IPS DF 6.9 (cell line): ENCODE measurements around the gene NAA40.
A peak's percentile ranks its signal among the peaks of the same experiment; 100 is the strongest.

Experiments used
- DNase-seq: peaks from one replicate; pipeline ENCODE4 v3.0.0-alpha.2; 2013; ENCODE audit warnings: low read depth, low spot score
- H3K27ac ChIP-seq: one replicate; pipeline ENCODE4 v1.5.1; 2013; ENCODE audit warnings: low read length, control low read depth
- H3K27me3 ChIP-seq: 2 replicates; pipeline ENCODE4 v1.6.1; 2013; ENCODE audit warnings: mild to moderate bottlenecking, low read length; ENCODE audit not compliant: control insufficient read depth, insufficient read depth
- H3K36me3 ChIP-seq: 2 replicates; pipeline ENCODE4 v1.6.1; 2013; ENCODE audit warnings: low read length; ENCODE audit not compliant: control insufficient read depth, insufficient read depth
- H3K4me1 ChIP-seq: 2 replicates; pipeline ENCODE4 v1.6.1; 2013; ENCODE audit warnings: low read length; ENCODE audit not compliant: control insufficient read depth, insufficient read depth
- H3K4me3 ChIP-seq: 2 replicates; pipeline ENCODE4 v1.5.1; 2013; ENCODE audit warnings: mild to moderate bottlenecking, low read length
- H3K9me3 ChIP-seq: 2 replicates; pipeline ENCODE4 v1.6.1; 2013; ENCODE audit warnings: low read length, inconsistent platforms; ENCODE audit not compliant: control insufficient read depth, insufficient read depth
- whole genome bisulfite sequencing: extraction: QIAGEN DNeasy Blood & Tissue Kit; methylation state at CpG from one replicate; pipeline ENCODE4 v1.1.7; 2013; ENCODE audit warnings: mixed read lengths, missing lambda C conversion rate; ENCODE audit not compliant: insufficient read length, insufficient coverage; 5-methylcytosine and 5-hydroxymethylcytosine counted together

Gene NAA40

GRCh38 chr11:63912678-63913077 lies 26.1 kb upstream of the NAA40 start:
- Histone ChIP-seq H3K4me1 (peaks cover 20% of the 10 kb centered on the region), H3K36me3 (peaks cover 8% of the 10 kb centered on the region), H3K9me3 (no peaks in the 10 kb centered on the region), H3K4me3 (no peak overlapping the region), H3K27ac (no peak overlapping the region), H3K27me3 (no peaks in the 10 kb centered on the region)
- WGBS, result no CpG with 5 or more reads among the region's 7 CpGs
- DNase-seq, result no peak

- H3K4me1 ChIP-seq, result peaks cover 11% of the 10 kb centered on the region
- peaks cover 8% of the 10 kb centered on the region for H3K36me3 ChIP-seq
- DNase-seq, result no peak
- no peaks in the 10 kb centered on the region for H3K9me3 ChIP-seq
- H3K27me3 ChIP-seq, result no peaks in the 10 kb centered on the region
- WGBS, result no CpG with 5 or more reads among the region's 34 CpGs
- no peak overlapping the region for H3K27ac ChIP-seq
- no peak overlapping the region for H3K4me3 ChIP-seq
Observed at GRCh38 chr11:63913866-63914830, 24.7 kb upstream of the NAA40 start.

GRCh38 chr11:63914896-63915691 lies 23.7 kb upstream of the NAA40 start:
- no peaks in the 10 kb centered on the region for H3K27me3 ChIP-seq
- peak overlapping the region; percentile 65; the same call in 1 of the 2 replicates for H3K4me3 ChIP-seq
- no peak for DNase-seq
- no CpG with 5 or more reads among the region's 20 CpGs for WGBS
- peaks cover 8% of the 10 kb centered on the region for H3K36me3 ChIP-seq
- H3K4me1 ChIP-seq, result peaks cover 13% of the 10 kb centered on the region
- no peak overlapping the region for H3K27ac ChIP-seq
- H3K9me3 ChIP-seq, result no peaks in the 10 kb centered on the region

GRCh38 chr11:63915961-63916836 lies 22.6 kb upstream of the NAA40 start:
- Histone ChIP-seq H3K4me1 (peaks cover 13% of the 10 kb centered on the region), H3K27me3 (no peaks in the 10 kb centered on the region), H3K4me3 (peak overlapping the region; percentile 65), H3K9me3 (no peaks in the 10 kb centered on the region), H3K27ac (no peak overlapping the region), H3K36me3 (peaks cover 8% of the 10 kb centered on the region)
- no peak for DNase-seq
- WGBS, result no CpG with 5 or more reads among the region's 56 CpGs

- H3K9me3 ChIP-seq, result no peaks in the 10 kb centered on the region
- peak within 1 kb of the TSS; percentile 65 for H3K4me3 ChIP-seq
- peak within 1 kb of the TSS; percentile 2 for H3K27ac ChIP-seq
- peaks cover 11% of the 10 kb centered on the region for H3K4me1 ChIP-seq
- H3K27me3 ChIP-seq, result no peaks in the 10 kb centered on the region
- H3K36me3 ChIP-seq, result peaks cover 8% of the 10 kb centered on the region
- DNase-seq, result no peak
- no CpG with 5 or more reads among the region's 85 CpGs for WGBS
Observed at GRCh38 chr11:63916837-63917691, 21.7 kb upstream of the NAA40 start, which contains the start of gene RCOR2. Gene RCOR2 (minus strand): TSS chr11:63917164. CDS start chr11:63916456, 708 bp downstream.

- Histone ChIP-seq H3K27ac (peak overlapping the region; percentile 2), H3K9me3 (no peaks in the 10 kb centered on the region), H3K4me1 (peaks cover 11% of the 10 kb centered on the region), H3K27me3 (no peaks in the 10 kb centered on the region), H3K36me3 (peaks cover 8% of the 10 kb centered on the region), H3K4me3 (peak overlapping the region; percentile 28; the same call in 1 of the 2 replicates)
- DNase-seq, result no peak
- no CpG with 5 or more reads among the region's 50 CpGs for WGBS
Observed at GRCh38 chr11:63917692-63918506, 20.9 kb upstream of the NAA40 start.

GRCh38 chr11:63918507-63919191 lies 20.2 kb upstream of the NAA40 start:
- Histone ChIP-seq H3K9me3 (no peaks in the 10 kb centered on the region), H3K27me3 (no peaks in the 10 kb centered on the region), H3K4me1 (peaks cover 11% of the 10 kb centered on the region), H3K4me3 (peak overlapping the region; percentile 16; the same call in 1 of the 2 replicates), H3K36me3 (peaks cover 7% of the 10 kb centered on the region), H3K27ac (peak overlapping the region; percentile 9)
- no CpG with 5 or more reads among the region's 9 CpGs for WGBS
- no peak for DNase-seq

- DNase-seq, result no peak
Observed at GRCh38 chr11:63919267-63920125, 19.3 kb upstream of the NAA40 start.

More at GRCh38 chr11:63919267-63920125, 19.3 kb upstream of the NAA40 start:
- H3K36me3 ChIP-seq, result no peaks in the 10 kb centered on the region; the same call in 1 of the 2 replicates
- peak overlapping the region; percentile 59 for H3K27ac ChIP-seq
- H3K9me3 ChIP-seq, result no peaks in the 10 kb centered on the region
- peaks cover 11% of the 10 kb centered on the region for H3K4me1 ChIP-seq
- H3K4me3 ChIP-seq, result peak overlapping the region; percentile 27; the same call in 1 of the 2 replicates
- WGBS, result no CpG with 5 or more reads among the region's 41 CpGs
- no peaks in the 10 kb centered on the region for H3K27me3 ChIP-seq
